SK-MEL-5 (cell line): Measurements from ENCODE around the gene PSAP. TPM values are rescaled to one million over a fixed set of nuclear protein-coding genes. Genes with fewer than 3 reads are reported as not detected.
A peak's percentile ranks its signal among the peaks of the same experiment; 100 is the strongest.

ENCODE experiments used
- DNase-seq: peaks from one replicate; pipeline ENCODE4 v3.0.0-alpha.2; 2016; ENCODE audit warnings: low read depth, low spot score
- in situ Hi-C: cut with HindIII; loops from 2 replicates; pipeline ENCODE4 v1.10.0; 2016; ENCODE audit warnings: low sequenced_read_pairs, high pct_unique_total_duplicates, low pct_unique_long_range_greater_than_20kb
- total RNA-seq: library from RNA; depleted of rRNA; stranded (reverse); fragments of >200 nt; shearing (Covaris generic); gene quantifications from 2 replicates; pipeline ENCODE4 v1.2.3, GENCODE V29; 2014

The PSAP gene
- total RNA-seq, 1 experiment from 2014 or later = 1,457 TPM

DNA sequence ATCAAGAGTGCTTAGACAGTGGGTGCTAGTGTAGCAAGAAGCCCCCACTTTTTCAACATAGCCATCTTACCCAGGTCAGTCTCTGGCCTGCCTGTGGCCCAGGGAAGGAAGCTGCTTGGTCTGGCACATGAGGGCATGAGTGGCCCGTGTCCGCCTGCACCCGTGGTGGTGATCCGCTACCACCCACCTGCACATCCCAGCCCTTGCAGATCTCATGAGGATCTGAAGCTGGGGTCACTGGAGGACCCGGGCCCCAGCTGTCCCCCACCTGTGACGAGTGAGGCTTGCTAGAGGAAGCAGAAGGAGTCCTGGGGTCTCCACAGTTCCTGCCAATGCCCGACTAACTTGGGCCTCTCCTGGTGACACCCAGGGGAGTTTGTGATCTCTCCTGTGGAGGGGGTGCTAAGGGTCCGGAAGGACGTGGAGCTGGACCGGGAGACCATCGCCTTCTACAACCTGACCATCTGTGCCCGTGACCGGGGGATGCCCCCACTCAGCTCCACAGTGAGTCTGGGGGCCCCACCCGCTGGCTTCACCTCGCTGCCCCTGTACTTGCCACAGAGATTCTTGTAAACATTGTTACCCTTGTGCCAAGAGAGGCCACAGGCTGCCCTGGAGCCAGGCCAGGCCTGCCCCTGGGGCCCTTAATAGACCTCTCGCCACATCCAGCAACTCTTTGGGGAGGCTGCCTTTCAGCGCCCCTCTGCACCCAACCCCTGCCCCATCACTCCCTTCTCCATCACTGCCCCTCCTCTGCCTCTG lies 67.0 kb downstream of the PSAP start:
- no peak for DNase-seq
- in situ Hi-C loops = no loop called here

- DNase-seq = no peak
- in situ Hi-C loops = no loop called here
These were observed 68.0 kb downstream of the PSAP start for GRCh38 chr10:71782917-71783490.

DNA sequence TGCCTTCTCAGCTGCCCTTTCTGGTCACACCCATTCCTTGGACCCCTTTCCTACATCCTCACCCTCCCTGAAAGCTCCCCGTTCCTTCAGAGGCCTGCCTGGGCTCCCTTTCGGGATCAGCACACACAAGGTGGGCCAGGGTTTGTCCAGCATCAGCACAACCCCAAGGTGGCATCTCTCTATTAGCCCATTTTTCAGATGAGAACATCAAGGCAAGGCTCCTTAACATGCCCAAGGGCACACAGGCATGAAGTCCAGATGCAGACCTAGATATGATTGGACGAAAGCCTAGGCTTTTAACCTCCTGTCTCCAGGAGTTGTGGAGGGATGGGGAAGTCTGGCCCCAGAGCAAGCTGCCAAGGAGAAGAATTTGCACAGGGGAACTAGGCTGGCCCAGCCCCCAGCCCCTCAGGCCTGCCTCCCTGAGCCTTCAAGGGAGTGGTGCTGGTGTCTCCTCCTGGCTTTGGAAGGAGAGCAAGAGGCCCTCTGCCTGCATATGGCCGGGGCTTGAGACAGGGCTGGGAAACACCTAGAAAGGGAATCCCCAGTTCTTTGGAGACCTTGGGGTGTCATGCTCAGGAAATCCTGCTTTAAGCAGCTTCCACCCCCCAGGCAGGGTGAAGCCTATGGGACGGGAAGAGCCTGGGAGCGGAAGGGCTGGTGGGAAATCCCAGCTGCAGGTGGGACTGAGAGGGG lies 68.7 kb downstream of the PSAP start:
- DNase-seq = no peak
- in situ Hi-C loops = no loop called here

- peak; percentile 19 for DNase-seq
These were observed 70.3 kb downstream of the PSAP start for GRCh38 chr10:71780719-71781118.

GRCh38 chr10:71780156-71780555 lies 70.9 kb downstream of the PSAP start:
- DNase-seq = no peak

More at GRCh38 chr10:71780719-71781118, 70.3 kb downstream of the PSAP start:
- in situ Hi-C loops = no loop called here

GRCh38 chr10:71779641-71780040 lies 71.4 kb downstream of the PSAP start:
- DNase-seq = no peak
- in situ Hi-C loops = no loop called here

More at GRCh38 chr10:71780156-71780555, 70.9 kb downstream of the PSAP start:
- in situ Hi-C loops = no loop called here

DNA sequence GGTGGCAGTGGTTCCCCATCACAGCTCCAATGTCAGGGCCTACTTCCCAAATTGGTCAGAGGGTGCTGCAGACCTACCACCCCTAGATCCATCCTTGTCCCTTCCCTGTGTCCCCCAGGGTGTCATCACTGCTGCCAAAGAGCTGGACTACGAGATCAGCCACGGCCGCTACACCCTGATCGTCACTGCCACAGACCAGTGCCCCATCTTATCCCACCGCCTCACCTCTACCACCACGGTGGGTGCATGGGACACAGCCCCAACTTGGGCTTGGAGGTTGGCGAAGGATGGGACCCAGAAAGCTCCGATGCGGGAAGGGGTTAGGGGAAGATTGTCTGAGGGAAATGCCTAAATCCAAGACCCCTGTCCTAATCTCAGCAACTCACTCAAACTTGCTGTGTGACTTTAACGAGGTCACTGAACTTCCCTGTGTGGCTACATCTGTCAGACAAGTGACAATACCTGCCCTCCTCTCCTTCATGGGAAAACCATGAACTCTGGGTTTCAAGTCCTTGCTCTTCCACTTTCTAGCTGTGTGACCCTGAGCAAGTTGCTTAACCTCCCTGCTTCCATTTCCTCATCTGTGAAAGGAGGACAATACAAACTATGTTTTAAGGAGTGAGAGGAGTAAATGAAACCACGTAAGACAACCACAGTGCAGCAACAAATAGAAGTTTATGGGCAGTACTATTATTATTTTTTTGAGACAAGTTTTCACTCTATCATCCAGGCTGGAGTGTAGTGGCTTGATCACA lies 72.8 kb downstream of the PSAP start:
- in situ Hi-C loops = no loop called here
- DNase-seq = no peak

- no peak for DNase-seq
These were observed 73.7 kb downstream of the PSAP start for GRCh38 chr10:71777213-71777985.

DNA sequence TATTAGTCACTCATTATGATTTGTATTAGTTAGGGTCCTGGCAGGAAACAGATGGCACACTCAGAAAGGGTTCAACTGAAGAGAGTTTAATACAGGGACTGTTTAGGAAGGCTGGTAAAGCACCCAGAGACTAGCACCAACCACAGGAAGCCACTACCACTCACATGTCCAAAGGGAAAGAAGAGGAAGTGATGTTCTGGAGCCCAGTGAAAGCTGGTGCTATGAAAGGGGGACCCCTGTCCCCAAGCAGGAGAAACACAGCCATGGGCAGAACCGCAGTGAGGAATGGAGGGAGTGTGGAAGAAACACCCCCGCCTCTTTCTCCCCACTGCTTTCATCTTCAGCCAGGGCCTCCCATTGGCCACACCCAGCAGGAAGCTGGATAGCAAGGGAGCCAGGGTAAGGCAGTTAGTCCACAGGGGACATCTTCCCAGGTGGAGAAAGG lies 74.5 kb downstream of the PSAP start:
- in situ Hi-C loops = no loop called here

More at GRCh38 chr10:71777213-71777985, 73.7 kb downstream of the PSAP start:
- in situ Hi-C loops = no loop called here

GRCh38 chr10:71774916-71775702 lies 75.9 kb downstream of the PSAP start:
- no peak for DNase-seq
- in situ Hi-C loops = no loop called here

More for the DNA sequence above, 74.5 kb downstream of the PSAP start:
- DNase-seq = no peak

DNA sequence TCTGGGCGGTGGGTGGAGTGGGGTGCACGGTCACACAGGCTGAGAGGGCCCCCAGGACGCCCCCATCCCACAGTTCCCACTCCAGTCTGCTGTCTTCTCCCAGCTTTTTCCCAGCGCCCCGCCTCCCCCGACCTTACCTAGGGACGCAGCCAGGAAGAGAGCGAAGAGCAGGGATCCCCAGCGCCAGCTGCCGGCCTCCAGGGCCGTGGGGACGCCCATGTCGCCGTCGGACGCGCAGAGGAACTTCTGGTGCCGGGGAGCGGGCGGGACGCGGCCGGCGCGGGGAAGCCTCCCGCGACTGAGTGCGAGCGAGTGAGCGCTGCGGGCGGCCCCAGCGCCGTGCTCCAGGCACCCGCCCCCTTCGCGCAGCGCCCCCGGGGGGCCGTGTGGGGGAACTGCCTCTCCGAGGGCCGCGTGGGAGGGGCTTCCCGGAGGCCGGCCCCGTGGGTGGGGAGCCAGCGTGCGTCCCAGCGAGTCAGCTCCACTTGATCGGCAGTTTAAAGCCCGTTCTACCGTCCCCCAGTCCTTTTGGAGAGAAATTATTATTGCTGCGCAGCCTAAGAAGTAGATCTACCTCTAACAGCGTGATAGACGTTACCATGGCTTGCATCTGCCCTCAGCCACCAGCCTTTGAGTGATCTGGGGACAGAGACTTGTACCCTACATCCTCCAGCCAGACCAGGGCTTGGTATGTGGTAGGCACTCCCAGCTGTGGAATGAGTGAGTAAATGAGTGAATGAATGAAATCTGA lies 77.7 kb downstream of the PSAP start, which contains the start of gene VSIR:
TSS of gene VSIR (minus strand) at position 300 of the 751 bp plus-strand sequence. CDS start at position 219, 81 bp downstream.
- in situ Hi-C loops = no loop called here
- peak; percentile 60 for DNase-seq

DNA sequence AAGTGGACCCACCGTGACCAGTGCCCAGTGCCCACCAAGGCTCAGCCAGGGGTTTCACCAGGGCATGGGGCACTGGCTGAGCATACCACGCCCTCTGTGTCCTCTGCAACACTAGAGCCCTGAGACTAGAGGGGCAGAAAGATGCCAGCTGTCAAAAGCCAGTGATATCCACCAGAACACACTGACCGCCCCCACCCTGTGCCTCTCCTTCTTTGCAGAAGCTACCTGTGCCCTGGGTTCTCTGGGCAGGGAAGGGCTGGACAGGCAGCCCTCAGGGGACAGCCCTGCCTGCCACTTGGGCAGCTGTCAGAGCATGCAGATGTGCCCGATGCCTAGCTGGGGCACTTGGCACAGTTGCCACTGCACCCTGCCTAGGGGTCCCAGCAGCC lies 78.2 kb downstream of the PSAP start:
- no peak for DNase-seq
- in situ Hi-C loops = no loop called here

- in situ Hi-C loops = no loop called here
- DNase-seq = no peak
These were observed 79.0 kb downstream of the PSAP start for GRCh38 chr10:71771821-71772617.

- in situ Hi-C loops = no loop called here
These were observed 79.8 kb downstream of the PSAP start for GRCh38 chr10:71771204-71771603.

GRCh38 chr10:71770789-71771188 lies 80.3 kb downstream of the PSAP start:
- in situ Hi-C loops = no loop called here
- DNase-seq = no peak

More at GRCh38 chr10:71771204-71771603, 79.8 kb downstream of the PSAP start:
- no peak for DNase-seq
